Heart right ventricle (tissue), 16 donors: ENCODE measurements around the gene KRT34. TPM values are rescaled to one million over a fixed set of nuclear protein-coding genes. Genes with fewer than 3 reads are reported as not detected.
A peak's percentile ranks its signal among the peaks of the same experiment; 100 is the strongest.

Source experiments
- ATAC-seq, 8 donors: fragments of 200-7000 bp; cut with Tn5 transposase; one replicate each; pipeline ENCODE4 v1.9.1; 2020; ENCODE audit warnings: mild to moderate bottlenecking in 8 of 8, moderate library complexity in 8 of 8, moderate number of reproducible peaks in 1 of 8
- DNase-seq, 2 donors: peaks; one replicate each; pipeline ENCODE4 v3.0.0-alpha.2; 2020
- H3K27ac ChIP-seq, 10 donors: fragments of 200-600 bp; sonication (generic) in 2 of 10; one replicate each; pipeline versions ENCODE4 v1.5.0 to v1.8.0; 2020 to 2022; ENCODE audit warnings: mild to moderate bottlenecking in 3 of 10
- H3K27me3 ChIP-seq, 7 donors: fragments of 200-600 bp; one replicate each; pipeline ENCODE4 v1.8.0; 2021 to 2022; ENCODE audit warnings: mild to moderate bottlenecking in 2 of 7
- H3K36me3 ChIP-seq, 9 donors: fragments of 200-600 bp; sonication (generic) in 1 of 9; one replicate each; pipeline versions ENCODE4 v1.5.0 to v1.8.0; 2020 to 2022; ENCODE audit warnings: mild to moderate bottlenecking in 2 of 9
- H3K4me1 ChIP-seq, 9 donors: fragments of 200-600 bp; sonication (generic) in 1 of 9; one replicate each; pipeline versions ENCODE4 v1.5.0 to v1.8.0; 2020 to 2022; ENCODE audit warnings: mild to moderate bottlenecking in 4 of 9
- H3K4me3 ChIP-seq, 10 donors: fragments of 200-600 bp; sonication (generic) in 2 of 10; one replicate each; pipeline versions ENCODE4 v1.5.0 to v1.8.0; 2020 to 2022; ENCODE audit warnings: mild to moderate bottlenecking in 7 of 10, moderate library complexity in 2 of 10
- H3K9me3 ChIP-seq, 11 donors: fragments of 200-600 bp in 10 of 11; sonication (generic) in 2 of 11; one replicate each; pipeline versions ENCODE4 v1.5.0 to v1.8.0; 2013 to 2022; ENCODE audit warnings: mild to moderate bottlenecking in 2 of 11, control low read depth in 1 of 11, moderate library complexity in 1 of 11
- WGBS, 2 donors: extraction: QIAGEN DNeasy Blood & Tissue Kit; methylation state at CpG; one replicate each; pipeline ENCODE4 v1.1.7; 2013; ENCODE audit warnings: inconsistent platforms in 1 of 2; 5-methylcytosine and 5-hydroxymethylcytosine counted together
- intact Hi-C, 10 donors: fragments of 100-400 bp; cut with DNase I; formaldehyde crosslinking; loops; one replicate each; pipeline versions ENCODE4 v1.11.1 to v1.14.2; 2022
- polyA plus RNA-seq, 2 donors: library from polyadenylated mRNA; stranded (reverse); fragments of 200-250 nt; gene quantifications; one replicate each; pipeline ENCODE4 v1.2.3, GENCODE V29; 2013
- total RNA-seq, 10 donors: library from RNA; stranded (reverse); fragmentation: NEBNext Ultra II Directional in 3 of 10; extraction: Animal tissue kit (Norgen Biotek cat#: 25700) in 3 of 10; gene quantifications; one replicate each; pipeline versions ENCODE4 v1.2.1 to v1.2.4, GENCODE V29; 2021 to 2023
- TF ChIP-seq, protein P1 (sequence below), 9 donors: fragments of 200-600 bp; sonication (generic) in 2 of 9; IDR thresholded peaks; one replicate each; pipeline versions ENCODE4 v1.5.0 to v1.8.0; 2021 to 2022; ENCODE audit warnings: antibody characterized with exemption in 9 of 9, mild to moderate bottlenecking in 5 of 9, moderate library complexity in 1 of 9
- donor health status: Arrhythmogenic right ventricular cardiomyopathy.
- donor health status: ischemic (EF 13 %, LVEDD 7.1; RV severe dilation, severe dysfunction).
- donor health status: healthy with polysubstance abuse.
- donor health status: DM: no; HTN: yes; CAD: no.
- donor health status: DM: no; HTN: no; CAD: no.
- donor health status: ischemic (EF 25% LVEDD 6.9; RV normal size, moderate dysfunction).
- donor health status: ischemic (EF 25% LVEDD 5.7; RV mildly dilated, moderate dysfunction).
- donor health status: healthy.
- donor health status: DM: yes; HTN: yes; CAD: no.
- donor health status: Ischemic cardiomyopathy.
- donor health status: ischemic (EF 35%, LVEDD 5.7; RV mildly dilated, moderate dysfunction).
- donor health status: nonischemic (EF 11% LVEDD 7.7; RV severe dilation, severe dysfunction).
- donor health status: DM: yes; HTN: yes; CAD: no.
- donor health status: PGD.
- donor health status: ischemic (EF 29% LVEDD 5.4; RV normal size, mild dysfunction).
- donor health status: nonischemic (EF 23%, LVEDD 6.1; RV moderate dilation, normal function).

KRT34 gene
- total and polyA plus RNA-seq, 12 donors: not detected

DNA sequence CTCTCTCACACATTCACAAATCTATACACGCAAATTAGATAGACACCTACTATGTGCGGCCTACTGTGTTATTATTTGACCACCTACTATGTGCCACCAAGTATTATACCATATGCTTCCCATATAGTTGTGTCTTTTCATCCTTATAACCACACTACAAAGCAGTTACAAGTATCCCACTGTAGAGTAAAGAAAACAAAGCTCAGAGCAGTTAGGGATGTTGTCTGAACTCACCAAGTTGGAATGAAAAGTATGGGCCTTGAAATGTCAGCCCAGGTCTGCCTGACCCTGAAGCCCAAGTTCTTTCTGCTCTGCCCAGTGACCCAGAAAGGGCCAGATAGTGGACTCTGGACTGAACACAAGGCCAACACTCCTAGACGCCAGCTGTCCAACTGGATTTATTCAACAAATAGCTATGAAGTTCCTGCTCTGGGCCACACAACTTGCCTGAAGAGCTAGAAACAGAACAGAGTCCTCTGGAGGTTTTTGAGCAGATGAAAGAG lies 33.8 kb upstream of the KRT34 start:
- DNase-seq (no peak), ATAC-seq (peak in 5 of 8 donors; percentile 62 to 90 (median 76))
- Histone ChIP-seq H3K4me1 (peaks cover 0 to 22% (median 7%) of the 10 kb centered on the region in 9 donors), H3K9me3 (no peaks in the 10 kb centered on the region), H3K4me3 (no peak overlapping the region), H3K36me3 (no peaks in the 10 kb centered on the region), H3K27me3 (peaks cover 0 to 8% (median 0%) of the 10 kb centered on the region in 7 donors), H3K27ac (peak overlapping the region in 2 of 10 donors; percentile 9 to 23)
- intact Hi-C loops: loop anchor here in 1 of 10 donors (10.0 kb wide), 1 partner anchor 79 kb away; no protein-coding TSS in a partner anchor
- TF ChIP-seq, protein P1, sequence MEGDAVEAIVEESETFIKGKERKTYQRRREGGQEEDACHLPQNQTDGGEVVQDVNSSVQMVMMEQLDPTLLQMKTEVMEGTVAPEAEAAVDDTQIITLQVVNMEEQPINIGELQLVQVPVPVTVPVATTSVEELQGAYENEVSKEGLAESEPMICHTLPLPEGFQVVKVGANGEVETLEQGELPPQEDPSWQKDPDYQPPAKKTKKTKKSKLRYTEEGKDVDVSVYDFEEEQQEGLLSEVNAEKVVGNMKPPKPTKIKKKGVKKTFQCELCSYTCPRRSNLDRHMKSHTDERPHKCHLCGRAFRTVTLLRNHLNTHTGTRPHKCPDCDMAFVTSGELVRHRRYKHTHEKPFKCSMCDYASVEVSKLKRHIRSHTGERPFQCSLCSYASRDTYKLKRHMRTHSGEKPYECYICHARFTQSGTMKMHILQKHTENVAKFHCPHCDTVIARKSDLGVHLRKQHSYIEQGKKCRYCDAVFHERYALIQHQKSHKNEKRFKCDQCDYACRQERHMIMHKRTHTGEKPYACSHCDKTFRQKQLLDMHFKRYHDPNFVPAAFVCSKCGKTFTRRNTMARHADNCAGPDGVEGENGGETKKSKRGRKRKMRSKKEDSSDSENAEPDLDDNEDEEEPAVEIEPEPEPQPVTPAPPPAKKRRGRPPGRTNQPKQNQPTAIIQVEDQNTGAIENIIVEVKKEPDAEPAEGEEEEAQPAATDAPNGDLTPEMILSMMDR (IDR thresholded peaks at IDR 0.05): no peak
- 67 to 74% methylated on average over 3 of the region's 3 CpGs for WGBS, 2 donors

- no peak for DNase-seq
- WGBS, 2 donors: 77 to 79% methylated on average over 4 of the region's 4 CpGs
- intact Hi-C loops: loop anchor here in 1 of 10 donors (10.0 kb wide), 1 partner anchor 79 kb away; no protein-coding TSS in a partner anchor
- H3K27me3 ChIP-seq: peaks cover 0 to 8% (median 0%) of the 10 kb centered on the region in 7 donors
- no peak overlapping the region for H3K27ac ChIP-seq
- TF ChIP-seq, protein P1 (IDR thresholded peaks at IDR 0.05): no peak
- H3K36me3 ChIP-seq: no peaks in the 10 kb centered on the region
- no peak overlapping the region for H3K4me3 ChIP-seq
- H3K4me1 ChIP-seq: peaks cover 0 to 22% (median 7%) of the 10 kb centered on the region in 9 donors
- no peaks in the 10 kb centered on the region for H3K9me3 ChIP-seq
- ATAC-seq: no peak
Observed at GRCh38 chr17:41415411-41415810, 33.3 kb upstream of the KRT34 start.

DNA sequence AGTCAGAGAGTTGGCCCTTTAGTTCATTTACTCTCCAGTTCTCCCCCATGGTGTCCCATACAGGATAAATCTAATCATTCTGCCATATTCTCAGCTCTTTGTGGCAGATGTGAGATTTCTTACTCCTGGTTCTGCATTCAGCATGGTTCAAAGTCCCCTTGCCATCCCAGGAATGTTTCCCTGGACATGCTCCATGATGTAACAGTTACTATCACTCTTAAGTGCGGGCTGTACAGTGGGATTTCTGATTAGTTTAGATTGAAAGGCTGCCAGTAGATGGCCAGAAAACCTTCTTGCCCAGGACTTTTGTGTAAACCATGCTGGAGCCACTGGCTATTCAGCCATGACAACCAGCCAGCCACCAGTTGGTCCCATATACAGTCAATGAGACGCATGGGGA lies 31.9 kb upstream of the KRT34 start:
- no peak for DNase-seq
- intact Hi-C loops: loop anchor here in 1 of 10 donors (10.0 kb wide), 1 partner anchor 81 kb away; no protein-coding TSS in a partner anchor
- WGBS, 2 donors: 79 to 82% methylated on average over 2 of the region's 2 CpGs
- H3K9me3 ChIP-seq: no peaks in the 10 kb centered on the region
- ATAC-seq: no peak
- H3K36me3 ChIP-seq: no peaks in the 10 kb centered on the region
- no peak overlapping the region for H3K4me3 ChIP-seq
- TF ChIP-seq, protein P1 (IDR thresholded peaks at IDR 0.05): no peak
- H3K4me1 ChIP-seq: peaks cover 0 to 22% (median 7%) of the 10 kb centered on the region in 9 donors
- H3K27ac ChIP-seq: no peak overlapping the region
- H3K27me3 ChIP-seq: peaks cover 0 to 4% (median 0%) of the 10 kb centered on the region in 7 donors

- peaks cover 0 to 22% (median 7%) of the 10 kb centered on the region in 9 donors for H3K4me1 ChIP-seq
- H3K27ac ChIP-seq: no peak overlapping the region
- intact Hi-C loops: loop anchor here in 1 of 10 donors (10.0 kb wide), 1 partner anchor 81 kb away; no protein-coding TSS in a partner anchor
- WGBS, 2 donors: 64% methylated on average over 5 of the region's 5 CpGs
- H3K36me3 ChIP-seq: no peaks in the 10 kb centered on the region
- ATAC-seq (no peak), DNase-seq (no peak)
- TF ChIP-seq, protein P1 (IDR thresholded peaks at IDR 0.05): no peak
- peaks cover 0 to 4% (median 0%) of the 10 kb centered on the region in 7 donors for H3K27me3 ChIP-seq
- no peaks in the 10 kb centered on the region for H3K9me3 ChIP-seq
- H3K4me3 ChIP-seq: no peak overlapping the region
Observed at GRCh38 chr17:41413353-41413957, 31.3 kb upstream of the KRT34 start.
